ENCODE measurements around the gene VSTM2L.

The VSTM2L gene

GRCh38 chr20:37917461-37917860, 14.5 kb downstream of the VSTM2L start:
- DNase-seq (ENCODE audit: low spot score), result no peak
- no peak for FAIRE-seq

- DNase-seq (ENCODE audit: low spot score) (no peak), FAIRE-seq (no peak)
Observed at GRCh38 chr20:37918035-37918434, 15.1 kb downstream of the VSTM2L start.

- FAIRE-seq, result no peak
Observed at GRCh38 chr20:37919389-37920040, 16.6 kb downstream of the VSTM2L start.

DNA sequence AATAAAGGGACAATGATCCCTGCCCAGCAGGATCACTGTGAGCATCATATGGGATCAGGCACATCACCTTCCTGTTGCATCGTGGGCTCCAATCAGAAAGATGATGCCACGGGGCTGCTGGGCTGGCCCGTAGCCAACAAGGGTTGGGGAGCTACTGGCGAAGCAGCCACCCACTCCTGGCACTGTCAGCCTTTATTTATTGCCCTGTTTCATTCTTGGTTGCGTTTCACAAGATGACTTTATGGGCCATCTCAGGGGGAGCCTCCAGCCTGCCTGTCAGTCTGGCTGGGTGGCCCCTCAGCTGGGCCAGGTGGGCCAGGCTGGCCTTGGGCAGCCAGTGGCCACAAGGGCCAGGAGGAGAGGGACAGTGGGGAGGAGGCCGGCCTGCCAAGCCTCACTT, 17.3 kb downstream of the VSTM2L start:
- no peak for DNase-seq (ENCODE audit: low spot score)
- FAIRE-seq, result no peak

More at GRCh38 chr20:37919389-37920040, 16.6 kb downstream of the VSTM2L start:
- no peak for DNase-seq (ENCODE audit: low spot score)

- no peak for FAIRE-seq
- no peak for DNase-seq (ENCODE audit: low spot score)
Observed at GRCh38 chr20:37920679-37921322, 17.9 kb downstream of the VSTM2L start.

DNA sequence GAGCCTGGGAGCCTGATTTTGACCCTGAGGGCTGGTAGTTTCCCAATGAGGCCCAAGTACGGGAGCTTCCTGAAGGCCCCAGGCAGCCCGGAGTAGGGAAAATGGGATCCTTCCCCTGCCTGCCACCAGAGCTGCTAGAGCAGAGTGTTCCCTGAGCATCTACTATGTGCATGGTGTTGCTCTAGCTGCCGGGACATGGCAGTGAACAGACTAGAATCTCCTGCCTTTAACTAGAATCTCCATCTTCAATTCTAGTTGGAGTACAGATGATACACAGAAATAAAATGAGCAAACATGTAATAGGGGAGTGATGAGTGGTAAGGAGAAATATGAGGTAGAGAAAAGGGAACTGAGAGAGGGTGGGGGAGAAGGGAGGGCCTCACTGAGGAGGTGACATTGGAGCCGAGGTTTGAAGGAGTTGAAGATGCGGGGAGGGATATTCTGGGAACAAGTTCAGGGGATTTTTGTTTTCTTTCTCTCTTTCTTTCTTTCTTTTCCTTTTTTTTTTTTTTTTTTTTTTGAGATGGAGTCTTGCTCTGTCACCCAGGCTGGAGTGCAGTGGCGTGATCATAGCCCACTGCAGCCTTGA, 18.5 kb downstream of the VSTM2L start:
- no peak for FAIRE-seq

GRCh38 chr20:37922016-37922415, 19.1 kb downstream of the VSTM2L start:
- no peak for DNase-seq (ENCODE audit: low spot score)
- FAIRE-seq, result no peak

More for the DNA sequence above, 18.5 kb downstream of the VSTM2L start:
- no peak for DNase-seq (ENCODE audit: low spot score)

- DNase-seq (ENCODE audit: low spot score) (no peak), FAIRE-seq (no peak)
Observed at GRCh38 chr20:37925265-37926165, 22.6 kb downstream of the VSTM2L start.

GRCh38 chr20:37926612-37927011, 23.7 kb downstream of the VSTM2L start:
- DNase-seq (ENCODE audit: low spot score) (no peak), FAIRE-seq (no peak)

DNA sequence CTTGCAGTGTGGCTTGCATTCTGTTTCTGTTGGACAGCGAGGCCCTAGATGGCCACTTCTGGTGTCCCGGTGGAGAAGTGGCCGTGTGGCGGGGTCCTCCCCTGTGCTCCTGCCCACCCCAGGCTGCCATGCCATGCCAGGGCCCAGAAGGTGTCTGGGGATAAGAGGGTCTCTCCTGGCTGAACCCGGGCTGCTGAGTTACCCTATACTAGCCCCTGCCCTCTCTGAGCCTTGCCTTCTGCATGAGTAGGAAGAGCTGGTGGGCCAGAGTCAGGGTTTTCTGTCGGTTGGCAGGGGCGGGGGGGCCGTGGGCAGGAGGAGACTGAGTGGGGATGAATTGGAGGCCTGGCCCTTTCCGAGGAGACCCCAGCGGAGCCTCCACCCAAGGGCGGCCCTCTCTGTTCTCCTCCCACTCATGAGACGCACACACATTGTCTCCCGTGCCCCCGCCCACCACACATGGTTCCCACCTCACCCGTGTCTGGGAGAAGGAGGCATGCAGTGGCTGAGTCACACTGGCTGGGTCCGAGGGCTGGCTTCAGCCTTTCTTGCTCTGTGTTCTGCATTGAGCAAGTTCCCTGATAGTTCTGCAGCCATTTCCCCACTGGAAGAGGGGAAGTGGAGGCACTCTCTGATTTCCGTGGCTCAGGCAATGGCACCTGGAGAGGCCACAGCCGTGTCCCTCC, 24.6 kb downstream of the VSTM2L start:
- DNase-seq (ENCODE audit: low spot score) (no peak), FAIRE-seq (no peak)

- no peak for DNase-seq (ENCODE audit: low spot score)
- no peak for FAIRE-seq
Observed at GRCh38 chr20:37928996-37929682, 26.2 kb downstream of the VSTM2L start.

DNA sequence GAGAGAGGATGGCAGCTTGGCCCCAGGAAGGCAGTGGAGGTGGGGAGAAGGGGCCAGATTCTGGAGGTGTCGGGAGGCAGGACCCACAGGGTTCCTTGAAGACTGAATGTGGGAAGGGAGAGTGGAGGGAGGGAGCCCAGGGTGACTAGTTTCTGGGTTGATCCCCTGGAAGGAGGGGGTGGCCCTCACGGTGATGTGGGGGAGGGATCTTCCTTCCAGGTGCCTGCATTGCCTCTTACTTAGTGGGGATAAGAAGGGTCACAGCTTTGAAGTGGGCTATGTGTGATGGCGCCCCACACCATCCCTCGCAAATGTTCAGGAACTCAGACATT, 26.7 kb downstream of the VSTM2L start:
- no peak for DNase-seq (ENCODE audit: low spot score)
- no peak for FAIRE-seq

GRCh38 chr20:37931153-37931922, 28.4 kb downstream of the VSTM2L start:
- DNase-seq (ENCODE audit: low spot score) (no peak), FAIRE-seq (no peak)

DNA sequence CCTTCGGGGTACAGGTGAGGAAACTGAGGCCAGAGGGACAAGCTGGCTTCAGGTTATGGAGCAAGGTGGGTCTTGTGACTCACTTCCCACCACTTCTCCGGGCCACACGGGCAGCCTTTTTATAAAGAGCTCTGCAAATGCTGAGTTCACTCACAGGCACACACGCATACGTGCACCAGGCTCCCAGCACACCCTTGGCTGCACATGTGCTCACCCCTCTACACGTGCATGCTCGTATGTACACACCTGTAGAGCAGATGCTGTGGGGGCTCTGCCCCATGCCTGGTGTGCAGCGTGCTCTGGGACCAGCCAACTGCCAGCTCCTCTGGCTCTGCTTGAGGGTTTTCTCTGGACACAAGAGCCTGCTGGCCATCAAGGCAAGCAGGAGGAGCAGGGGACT, 29.1 kb downstream of the VSTM2L start:
- DNase-seq (ENCODE audit: low spot score), result no peak
- no peak for FAIRE-seq

DNA sequence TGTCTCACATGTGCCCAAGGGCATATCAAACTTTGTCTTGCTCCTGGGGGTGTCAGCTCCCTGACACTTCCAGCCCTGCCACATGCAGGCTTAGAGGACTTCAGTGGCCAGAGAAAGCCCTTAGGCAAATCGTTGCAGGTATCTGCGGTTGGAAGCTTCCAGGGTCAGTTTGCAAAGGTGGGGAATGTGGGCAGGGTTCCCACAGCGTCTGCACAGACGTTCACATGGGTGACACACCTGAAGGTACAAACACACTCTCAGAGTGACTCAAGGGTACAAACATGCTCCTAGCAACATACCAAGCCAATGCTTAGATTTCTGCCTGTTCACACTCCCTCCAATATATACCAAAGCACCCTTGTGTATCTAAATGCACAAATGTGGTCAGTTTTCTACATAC, 30.0 kb downstream of the VSTM2L start:
- FAIRE-seq (no peak), DNase-seq (ENCODE audit: low spot score) (no peak)

GRCh38 chr20:37933786-37934633, 31.1 kb downstream of the VSTM2L start:
- FAIRE-seq, result no peak
- DNase-seq (ENCODE audit: low spot score), result no peak

DNA sequence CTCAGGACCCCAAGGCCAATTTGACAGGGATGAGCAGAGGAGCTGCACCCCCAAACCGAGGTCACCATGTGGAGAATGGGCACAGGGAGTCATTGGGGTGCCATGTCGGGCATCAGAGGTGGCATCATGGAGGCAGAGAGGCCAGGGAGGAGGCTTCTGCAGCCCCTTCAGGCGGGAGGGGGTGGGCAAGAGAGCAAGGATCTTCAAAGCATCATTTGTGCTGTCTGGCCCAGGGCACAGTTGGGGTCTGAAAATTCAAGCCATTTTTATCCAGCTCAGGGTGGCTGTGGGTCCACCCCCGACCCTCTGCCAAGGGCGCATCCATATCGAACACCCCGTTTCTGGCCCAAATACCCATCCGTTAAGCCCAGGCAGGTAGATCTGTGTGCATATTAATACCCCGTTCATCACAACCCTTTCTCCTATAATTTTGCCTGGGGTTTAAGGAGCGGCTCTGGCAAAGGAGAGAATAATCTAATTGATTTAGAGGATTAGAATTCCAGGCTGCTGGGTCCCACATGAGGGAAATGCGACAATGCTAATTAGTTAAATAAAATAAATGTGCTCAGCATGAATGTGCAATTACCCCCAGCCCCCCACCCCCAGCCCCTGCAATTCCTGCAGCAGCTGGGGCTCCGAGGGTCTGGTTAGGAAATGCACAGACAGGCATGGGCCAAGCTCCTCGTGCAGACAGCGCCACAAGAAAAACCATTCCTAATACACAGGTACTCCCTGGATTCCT, 31.9 kb downstream of the VSTM2L start:
- FAIRE-seq, result no peak
- DNase-seq (ENCODE audit: low spot score), result no peak

GRCh38 chr20:37935435-37935834, 32.5 kb downstream of the VSTM2L start:
- DNase-seq (ENCODE audit: low spot score) (no peak), FAIRE-seq (no peak)
